Ovary (tissue), 9 donors: ENCODE measurements around the gene TBX1. TPM values are rescaled to one million over a fixed set of nuclear protein-coding genes. Genes with fewer than 3 reads are reported as not detected.

ENCODE experiments used
- DNase-seq, 5 donors: peaks; one replicate each; pipeline ENCODE4 v3.0.0-alpha.2; 2019 to 2020
- H3K27ac ChIP-seq, 2 donors: fragments of 200-600 bp; one replicate each; pipeline versions ENCODE4 v1.5.1 to v1.8.0; 2019 to 2022
- H3K27me3 ChIP-seq: fragments of 200-600 bp; one replicate; pipeline ENCODE4 v1.8.0; 2022
- H3K36me3 ChIP-seq: fragments of 200-600 bp; sonication (generic); one replicate; pipeline ENCODE4 v1.5.1; 2019
- H3K4me1 ChIP-seq: one replicate; pipeline ENCODE4 v1.8.1; 2013; ENCODE audit warnings: mild to moderate bottlenecking, moderate library complexity; ENCODE audit not compliant: insufficient read depth
- H3K4me3 ChIP-seq: fragments of 200-600 bp; sonication (generic); one replicate; pipeline ENCODE4 v1.5.1; 2017
- H3K9me3 ChIP-seq, 2 donors: fragments of 200-600 bp in 1 of 2; sonication (generic) in 1 of 2; one replicate each; pipeline versions ENCODE4 v1.5.1 to v1.8.1; 2013 to 2019; ENCODE audit warnings: mild to moderate bottlenecking in 1 of 2, moderate library complexity in 1 of 2
- CTCF ChIP-seq, 3 donors: fragments of 450-650 bp in 2 of 3; fragments of 200-600 bp in 1 of 3; IDR thresholded peaks; one replicate each; pipeline versions ENCODE4 v1.5.1 to v1.8.0; 2016 to 2022; ENCODE audit warnings: antibody characterized with exemption in 3 of 3, mild to moderate bottlenecking in 1 of 3
- EP300 ChIP-seq: sonication (generic); formaldehyde crosslinking; IDR thresholded peaks from one replicate; pipeline ENCODE4 v1.6.1; 2017; ENCODE audit warnings: antibody characterized with exemption
- POLR2A ChIP-seq: fragments of 450-650 bp; IDR thresholded peaks from one replicate; pipeline ENCODE4 v1.6.1; 2017; ENCODE audit warnings: antibody characterized with exemption, mild to moderate bottlenecking, moderate library complexity
- WGBS, 3 donors: extraction: QIAGEN DNeasy Blood & Tissue Kit in 1 of 3; methylation state at CpG; one replicate each; pipeline versions ENCODE4 v1.1.5 to v1.1.7; 2013 to 2017; 5-methylcytosine and 5-hydroxymethylcytosine counted together
- intact Hi-C, 4 donors: fragments of 100-400 bp; cut with DNase I; formaldehyde crosslinking; loops; one replicate each; pipeline versions ENCODE4 v1.11.0 to v1.15.1; 2022 to 2023
- polyA plus RNA-seq, 2 donors: library from polyadenylated mRNA; stranded (reverse); fragments of 200-250 nt in 1 of 2; fragments of 350-450 nt in 1 of 2; fragmentation: Illumina TruSeq in 1 of 2; extraction: RNeasy Lipid Tissue Mini Kit (QIAGEN cat#74804) in 1 of 2; gene quantifications; one replicate each; pipeline ENCODE4 v1.2.3, GENCODE V29; 2013 to 2014
- total RNA-seq, 7 donors: library from RNA; depleted of rRNA in 2 of 7; stranded (reverse); fragments of >200 nt in 2 of 7; fragmentation: NEBNext Ultra II Directional in 3 of 7; extraction: Animal tissue kit (Norgen Biotek cat#: 25700) in 3 of 7; gene quantifications; one replicate each; pipeline versions ENCODE4 v1.1.0 to v1.2.4, GENCODE V29; 2016 to 2023
- donor health status: DM: no; HTN: no; CAD: no; lungs with moderate emphysema.
- donor health status: DM: no; HTN: no; CAD: no.
- donor health status: Bipolar disorder and iron deficiency.
- donor health status: DM: yes; HTN: yes; CAD: no.
- donor health status: DM: no; HTN: no; CAD: no.
- donor health status: DM: yes; HTN: yes; CAD: no.

TBX1 gene
- total and polyA plus RNA-seq, 9 donors = 1.2 to 23.8 (median 2.9) TPM; not detected in 1

DNA sequence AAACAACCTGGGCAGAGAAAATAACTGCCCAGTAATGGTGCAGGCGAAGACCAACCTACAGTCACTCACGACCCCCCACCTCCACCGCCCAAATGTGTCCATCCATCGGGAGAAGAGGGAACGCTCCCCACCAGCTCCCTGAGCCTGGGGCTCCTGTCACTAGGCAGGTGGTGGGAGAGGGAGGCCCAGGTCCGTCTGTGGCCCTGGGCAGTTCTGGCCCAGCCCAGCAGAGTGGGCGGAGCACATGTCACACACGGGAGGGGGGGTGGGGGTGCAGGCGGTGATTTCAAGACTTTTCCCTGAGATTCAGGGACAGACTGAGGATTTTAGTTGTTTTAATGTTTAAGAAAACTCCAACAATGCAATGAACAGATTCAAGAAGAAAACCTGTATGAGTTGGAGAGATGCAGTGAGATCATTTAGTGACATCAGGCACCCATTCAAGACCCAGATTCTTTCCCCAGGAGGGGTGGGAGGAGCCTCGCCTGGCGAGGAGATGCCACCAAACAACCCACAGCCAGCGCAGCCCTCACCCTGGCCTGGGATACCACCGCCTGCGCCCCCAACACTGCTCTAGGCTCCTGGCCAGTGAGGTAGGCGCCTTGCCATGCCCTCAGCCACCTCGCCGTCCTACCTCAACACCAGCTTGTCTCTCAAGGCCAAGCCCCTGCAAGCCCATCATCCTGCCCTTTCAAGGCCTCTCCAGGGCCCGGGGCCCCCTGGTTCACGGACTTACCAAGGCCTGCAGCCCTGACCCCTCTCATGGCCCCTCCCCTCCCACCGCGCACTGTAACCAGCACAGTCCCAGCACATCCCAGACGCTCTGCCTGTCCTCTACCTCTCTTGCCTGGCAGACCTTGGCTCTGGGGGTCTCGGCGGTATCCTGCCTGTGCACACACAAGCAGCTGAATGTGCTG lies 36.8 kb downstream of the TBX1 start:
- H3K36me3 ChIP-seq = no peaks in the 10 kb centered on the region
- peak in 1 of 5 donors; percentile 13 for DNase-seq
- no peak overlapping the region for H3K4me3 ChIP-seq
- TF ChIP-seq CTCF (IDR thresholded peaks at IDR 0.05) = no peak
- no peak for TF ChIP-seq EP300
- no peak for TF ChIP-seq POLR2A
- intact Hi-C loops = no loop called here
- no peak overlapping the region for H3K27ac ChIP-seq
- H3K27me3 ChIP-seq = no peaks in the 10 kb centered on the region
- 77 to 81% (median 79%) methylated on average over 24 of the region's 24 CpGs for WGBS, 3 donors
- H3K4me1 ChIP-seq = no peaks in the 10 kb centered on the region
- no peaks in the 10 kb centered on the region for H3K9me3 ChIP-seq

DNA sequence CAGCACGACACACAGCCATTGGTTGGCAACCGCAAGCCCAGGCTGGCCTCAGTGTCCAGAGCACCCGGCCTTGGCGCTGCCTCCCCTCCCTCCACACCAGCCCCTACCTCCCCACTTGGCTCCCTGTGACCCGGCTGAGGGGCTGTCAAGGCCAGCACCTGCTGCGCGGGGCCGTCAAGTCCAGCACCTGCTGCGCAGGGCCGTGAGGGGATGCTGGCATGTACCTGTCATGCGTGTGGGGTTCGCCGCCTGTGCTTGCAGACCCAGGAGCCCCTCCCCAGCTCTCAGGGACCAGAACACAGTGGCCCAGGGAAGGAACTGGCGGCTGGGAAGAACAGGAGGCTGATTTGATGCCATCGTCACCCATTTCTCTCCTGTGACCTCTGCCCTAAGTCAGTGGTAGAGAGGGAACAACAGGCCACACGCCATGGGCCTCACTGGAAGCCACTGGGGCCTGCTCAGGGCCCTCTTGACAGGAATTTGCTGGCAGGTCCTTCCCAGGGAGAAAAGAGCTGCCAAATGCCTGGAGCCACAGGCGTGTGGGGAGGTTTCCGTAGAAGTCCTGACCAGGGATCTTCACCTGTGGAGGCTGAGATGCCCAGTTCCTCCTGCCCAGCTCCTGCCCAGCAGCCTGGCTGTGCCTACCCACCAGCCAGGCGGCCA lies 37.6 kb downstream of the TBX1 start:
- Histone ChIP-seq H3K4me1 (no peaks in the 10 kb centered on the region), H3K27ac (no peak overlapping the region), H3K27me3 (no peaks in the 10 kb centered on the region), H3K4me3 (no peak overlapping the region), H3K36me3 (no peaks in the 10 kb centered on the region), H3K9me3 (no peaks in the 10 kb centered on the region)
- TF ChIP-seq POLR2A (no peak), CTCF (IDR thresholded peaks at IDR 0.05) (no peak), EP300 (no peak)
- intact Hi-C loops = no loop called here
- DNase-seq = peak in 1 of 5 donors; percentile 14
- WGBS, 3 donors = 95% methylated on average over 19 of the region's 19 CpGs

- Histone ChIP-seq H3K4me1 (no peaks in the 10 kb centered on the region), H3K36me3 (no peaks in the 10 kb centered on the region), H3K27ac (no peak overlapping the region), H3K4me3 (no peak overlapping the region), H3K9me3 (no peaks in the 10 kb centered on the region), H3K27me3 (no peaks in the 10 kb centered on the region)
- DNase-seq = peak in 1 of 5 donors; percentile 12
- TF ChIP-seq CTCF (IDR thresholded peaks at IDR 0.05) (no peak), POLR2A (no peak), EP300 (no peak)
- intact Hi-C loops = no loop called here
- WGBS, 3 donors = 74 to 82% (median 79%) methylated on average over 9 of the region's 9 CpGs
Measured at GRCh38 chr22:19798891-19799293, 38.3 kb downstream of the TBX1 start.

GRCh38 chr22:19799322-19800190 lies 39.0 kb downstream of the TBX1 start:
- H3K27ac ChIP-seq = no peak overlapping the region
- TF ChIP-seq EP300 (no peak), CTCF (IDR thresholded peaks at IDR 0.05) (no peak), POLR2A (no peak)
- no peaks in the 10 kb centered on the region for H3K27me3 ChIP-seq
- intact Hi-C loops = no loop called here
- H3K4me3 ChIP-seq = no peak overlapping the region
- H3K9me3 ChIP-seq = no peaks in the 10 kb centered on the region
- H3K4me1 ChIP-seq = no peaks in the 10 kb centered on the region
- no peaks in the 10 kb centered on the region for H3K36me3 ChIP-seq
- WGBS, 3 donors = 65 to 83% (median 83%) methylated on average over 35 of the region's 35 CpGs
- DNase-seq = peak in 2 of 5 donors; percentile 25 to 47
